Psoas muscle (tissue), 8 donors: ENCODE data around the gene IGSF21. TPM values are rescaled to one million over a fixed set of nuclear protein-coding genes. Genes with fewer than 3 reads are reported as not detected.

Experiments
- ATAC-seq, 4 donors: fragments of 200-7000 bp; cut with Tn5 transposase; one replicate each; pipeline ENCODE4 v1.9.1; 2020; ENCODE audit warnings: moderate library complexity in 3 of 4, mild to moderate bottlenecking in 2 of 4
- DNase-seq, 2 donors: peaks; one replicate each; pipeline ENCODE4 v3.0.0-alpha.2; 2020
- H3K27ac ChIP-seq: fragments of 200-600 bp; one replicate; pipeline ENCODE4 v1.8.0; 2022
- H3K27me3 ChIP-seq, 3 donors: fragments of 200-600 bp in 1 of 3; one replicate each; pipeline versions ENCODE4 v1.6.1 to v1.8.0; 2013 to 2022; ENCODE audit warnings: low read length in 2 of 3, mild to moderate bottlenecking in 2 of 3, moderate library complexity in 1 of 3; ENCODE audit not compliant: insufficient read depth in 3 of 3
- H3K36me3 ChIP-seq, 2 donors: fragments of 200-600 bp in 1 of 2; one replicate each; pipeline versions ENCODE4 v1.6.1 to v1.8.0; 2013 to 2022; ENCODE audit warnings: low read depth in 1 of 2, mild to moderate bottlenecking in 1 of 2, moderate library complexity in 1 of 2; ENCODE audit not compliant: insufficient read depth in 1 of 2
- H3K4me1 ChIP-seq: fragments of 200-600 bp; one replicate; pipeline ENCODE4 v1.8.0; 2022
- H3K4me3 ChIP-seq: fragments of 200-600 bp; one replicate; pipeline ENCODE4 v1.8.0; 2022; ENCODE audit warnings: mild to moderate bottlenecking
- H3K9me3 ChIP-seq: fragments of 200-600 bp; one replicate; pipeline ENCODE4 v1.8.0; 2022
- CTCF ChIP-seq: fragments of 200-600 bp; IDR thresholded peaks from one replicate; pipeline ENCODE4 v1.8.0; 2022; ENCODE audit warnings: antibody characterized with exemption
- WGBS, 3 donors: extraction: QIAGEN DNeasy Blood & Tissue Kit; methylation state at CpG; one replicate each; pipeline versions ENCODE4 v1.1.6 to v1.1.7; 2013; 5-methylcytosine and 5-hydroxymethylcytosine counted together
- intact Hi-C, 2 donors: fragments of 100-400 bp; cut with DNase I; formaldehyde crosslinking; loops; one replicate each; pipeline versions ENCODE4 v1.11.0 to v1.14.2; 2022
- polyA plus RNA-seq, 3 donors: library from polyadenylated mRNA; stranded (reverse); fragments of 200-250 nt; gene quantifications; one replicate each; pipeline ENCODE4 v1.2.3, GENCODE V29; 2013
- total RNA-seq, 4 donors: library from RNA; stranded (reverse); fragmentation: NEBNext Ultra II Directional in 2 of 4; extraction: Animal tissue kit (Norgen Biotek cat#: 25700) in 2 of 4; gene quantifications; one replicate each; pipeline versions ENCODE4 v1.2.1 to v1.2.4, GENCODE V29; 2021 to 2023
- donor health status: healthy with polysubstance abuse.
- donor health status: DM: no; HTN: no; CAD: no; lungs with moderate emphysema.
- donor health status: Bipolar disorder and iron deficiency.
- donor health status: healthy.
- donor health status: DM: yes; HTN: yes; CAD: no.
- donor health status: DM: no; HTN: no; CAD: no.
- donor health status: DM: no; HTN: no; CAD: no.
- donor health status: DM: yes; HTN: yes; CAD: no.

IGSF21 gene
- total and polyA plus RNA-seq, 7 donors = 0.10 to 0.88 (median 0.42) TPM

GRCh38 chr1:18309552-18310155, 202.1 kb downstream of the IGSF21 start:
- TF ChIP-seq CTCF = no peak
- 69 to 70% (median 69%) methylated on average over 10 of the region's 10 CpGs for WGBS, 3 donors
- Histone ChIP-seq H3K36me3 (no peaks in the 10 kb centered on the region), H3K27ac (no peak overlapping the region), H3K4me3 (no peak overlapping the region), H3K27me3 (peaks cover 0 to 25% (median 1%) of the 10 kb centered on the region in 3 donors), H3K9me3 (no peaks in the 10 kb centered on the region), H3K4me1 (no peaks in the 10 kb centered on the region)
- DNase-seq (no peak), ATAC-seq (no peak)
- intact Hi-C loops = no loop called here

- WGBS, 3 donors = 77 to 78% (median 78%) methylated on average over 10 of the region's 10 CpGs
- H3K36me3 ChIP-seq = no peaks in the 10 kb centered on the region
- ATAC-seq = no peak
- H3K9me3 ChIP-seq = no peaks in the 10 kb centered on the region
- DNase-seq = no peak
- intact Hi-C loops = no loop called here
- TF ChIP-seq CTCF = no peak
- no peak overlapping the region for H3K4me3 ChIP-seq
- no peaks in the 10 kb centered on the region for H3K4me1 ChIP-seq
- H3K27me3 ChIP-seq = peaks cover 0 to 25% (median 1%) of the 10 kb centered on the region in 3 donors
- H3K27ac ChIP-seq = no peak overlapping the region
Measured at GRCh38 chr1:18312961-18313360, 205.4 kb downstream of the IGSF21 start.

GRCh38 chr1:18313523-18313922, 205.9 kb downstream of the IGSF21 start:
- ATAC-seq = no peak
- Histone ChIP-seq H3K4me1 (no peaks in the 10 kb centered on the region), H3K27ac (no peak overlapping the region), H3K9me3 (no peaks in the 10 kb centered on the region), H3K27me3 (peaks cover 0 to 25% (median 1%) of the 10 kb centered on the region in 3 donors), H3K4me3 (no peak overlapping the region), H3K36me3 (no peaks in the 10 kb centered on the region)
- no peak for TF ChIP-seq CTCF
- intact Hi-C loops = no loop called here
- WGBS, 3 donors = 84 to 88% (median 87%) methylated on average over 2 of the region's 2 CpGs
- no peak for DNase-seq

- ATAC-seq = no peak
- H3K27me3 ChIP-seq = peaks cover 0 to 30% (median 1%) of the 10 kb centered on the region in 3 donors
- no peaks in the 10 kb centered on the region for H3K4me1 ChIP-seq
- no peak for DNase-seq
- no peak overlapping the region for H3K27ac ChIP-seq
- H3K36me3 ChIP-seq = no peaks in the 10 kb centered on the region
- intact Hi-C loops = no loop called here
- H3K9me3 ChIP-seq = peaks cover 5% of the 10 kb centered on the region
- TF ChIP-seq CTCF = no peak
- 71 to 77% (median 73%) methylated on average over 9 of the region's 9 CpGs for WGBS, 3 donors
- no peak overlapping the region for H3K4me3 ChIP-seq
Measured at GRCh38 chr1:18314399-18314798, 206.8 kb downstream of the IGSF21 start.

- H3K4me1 ChIP-seq = no peaks in the 10 kb centered on the region
- H3K36me3 ChIP-seq = no peaks in the 10 kb centered on the region
- peaks cover 5% of the 10 kb centered on the region for H3K9me3 ChIP-seq
- TF ChIP-seq CTCF = no peak
- ATAC-seq = no peak
- no peak for DNase-seq
- 85 to 93% (median 85%) methylated on average over 1 of the region's 1 CpG for WGBS, 3 donors
- intact Hi-C loops = no loop called here
- no peak overlapping the region for H3K4me3 ChIP-seq
- peaks cover 0 to 28% (median 1%) of the 10 kb centered on the region in 3 donors for H3K27me3 ChIP-seq
- H3K27ac ChIP-seq = no peak overlapping the region
Measured at GRCh38 chr1:18315449-18315848, 207.9 kb downstream of the IGSF21 start.
